ENCODE data around the gene CDKL2.

- TF ChIP-seq POLR2A (IDR thresholded peaks at IDR 0.05), result no peak
- TF ChIP-seq CTCF (IDR thresholded peaks at IDR 0.05), result no peak
These were observed 29.2 kb upstream of the CDKL2 start for GRCh38 chr4:75659512-75660031.
